Raji (cell line): ENCODE data around the gene OSMR.

Experiments used
- POLR2A ChIP-seq: IDR thresholded peaks from 2 replicates; pipeline ENCODE4 v1.6.1; 2011; ENCODE audit warnings: low read depth, low read length, control low read depth; ENCODE audit not compliant: insufficient read depth

OSMR gene

DNA sequence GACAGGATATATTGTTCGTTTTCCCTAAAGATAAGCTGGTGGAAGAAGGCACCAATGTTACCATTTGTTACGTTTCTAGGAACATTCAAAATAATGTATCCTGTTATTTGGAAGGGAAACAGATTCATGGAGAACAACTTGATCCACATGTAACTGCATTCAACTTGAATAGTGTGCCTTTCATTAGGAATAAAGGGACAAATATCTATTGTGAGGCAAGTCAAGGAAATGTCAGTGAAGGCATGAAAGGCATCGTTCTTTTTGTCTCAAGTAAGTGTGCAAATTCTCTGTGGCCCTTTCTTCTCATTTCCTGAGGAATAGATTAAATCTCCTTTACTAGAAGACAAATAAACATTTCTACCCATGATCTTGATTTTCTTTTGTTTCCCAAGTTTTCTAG, 38.0 kb downstream of the OSMR start:
- TF ChIP-seq POLR2A: no peak

DNA sequence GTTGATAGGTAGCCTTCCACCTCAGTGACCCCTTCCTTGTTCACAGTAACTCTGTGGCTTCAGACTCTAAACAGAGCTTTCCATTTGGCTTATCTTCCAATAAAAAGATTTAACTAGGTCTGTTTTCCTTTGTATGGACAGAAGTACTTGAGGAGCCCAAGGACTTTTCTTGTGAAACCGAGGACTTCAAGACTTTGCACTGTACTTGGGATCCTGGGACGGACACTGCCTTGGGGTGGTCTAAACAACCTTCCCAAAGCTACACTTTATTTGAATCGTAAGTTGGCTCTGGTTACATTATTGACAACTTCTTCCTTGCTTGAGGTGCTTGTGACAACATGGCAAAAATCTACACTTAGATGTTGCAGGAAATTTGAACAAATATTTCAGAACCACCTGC, 39.4 kb downstream of the OSMR start:
- no peak for TF ChIP-seq POLR2A

DNA sequence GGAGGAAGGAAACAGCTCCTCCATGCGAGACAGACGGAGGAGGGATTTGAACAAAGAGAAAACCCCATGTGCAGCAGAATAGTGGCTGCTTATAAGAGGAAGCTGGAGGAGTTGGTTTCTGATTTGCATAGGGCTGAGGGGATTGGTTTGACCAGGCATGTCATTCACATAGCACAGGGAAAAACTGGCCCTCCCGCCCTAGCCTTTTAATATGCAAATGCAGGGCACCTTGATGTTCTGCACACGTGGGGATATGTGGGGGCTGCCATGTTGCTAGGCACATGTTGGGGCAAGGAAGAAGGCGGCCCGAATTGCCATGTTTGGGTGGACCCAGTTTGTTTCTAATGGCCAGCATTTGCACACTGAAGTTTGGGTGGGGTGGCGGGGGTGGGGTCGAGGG, 42.2 kb downstream of the OSMR start:
- TF ChIP-seq POLR2A: no peak

DNA sequence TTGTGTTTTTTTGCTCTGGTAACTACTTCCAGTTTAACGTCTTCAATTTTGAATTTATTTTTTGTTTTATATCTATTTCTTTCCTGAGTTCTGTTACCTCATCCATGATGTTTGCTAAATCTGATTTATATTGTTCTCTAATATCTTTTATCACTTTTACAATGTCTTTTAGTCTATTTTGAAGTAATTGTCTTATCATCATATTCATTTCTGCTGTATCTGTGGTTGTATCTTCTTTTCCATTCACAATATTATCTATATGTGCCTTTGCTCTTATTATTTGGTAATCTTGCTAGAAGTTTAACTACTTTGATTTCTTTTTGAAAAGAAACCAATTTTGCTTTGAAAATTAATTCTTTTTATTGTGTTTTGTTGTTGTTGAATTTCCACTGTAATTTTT, 43.6 kb downstream of the OSMR start:
- no peak for TF ChIP-seq POLR2A

DNA sequence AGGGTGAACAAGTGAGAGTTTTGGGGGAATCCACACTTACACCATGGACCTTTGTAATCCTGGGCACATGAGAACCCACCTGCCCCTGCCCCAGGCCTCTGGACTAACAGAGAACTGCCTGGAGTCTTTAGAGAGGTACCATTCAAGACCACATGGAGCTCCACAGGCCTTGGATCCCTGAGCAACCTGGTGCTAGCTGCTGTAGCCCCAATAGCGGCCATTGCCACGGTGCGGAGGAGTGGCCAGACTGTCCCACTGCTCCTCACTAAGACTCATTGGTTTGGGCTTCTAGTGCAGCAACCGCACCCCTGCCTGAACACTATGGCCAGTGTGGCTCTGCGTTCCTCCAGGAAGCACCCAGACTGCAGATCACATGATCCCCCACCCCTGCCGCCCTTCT, 45.8 kb downstream of the OSMR start:
- no peak for TF ChIP-seq POLR2A

DNA sequence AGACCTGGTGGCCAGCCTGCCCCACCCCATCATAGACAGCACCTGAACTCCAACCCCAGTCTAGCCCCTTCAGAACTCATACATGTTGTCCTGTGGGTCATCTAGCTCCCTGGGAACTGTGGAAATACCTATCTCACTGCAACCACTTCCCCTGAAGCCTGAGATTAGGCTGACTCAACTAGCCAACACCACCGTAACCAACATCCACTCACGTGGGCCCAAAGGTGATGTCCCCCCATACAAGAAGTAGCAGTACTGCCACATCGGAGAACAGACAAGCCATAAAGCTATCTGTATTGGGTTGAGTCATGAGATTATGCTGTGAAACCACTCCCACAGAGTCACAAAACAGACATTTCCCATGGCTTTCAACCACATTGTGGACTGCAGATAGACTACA, 46.6 kb downstream of the OSMR start:
- TF ChIP-seq POLR2A: no peak

DNA sequence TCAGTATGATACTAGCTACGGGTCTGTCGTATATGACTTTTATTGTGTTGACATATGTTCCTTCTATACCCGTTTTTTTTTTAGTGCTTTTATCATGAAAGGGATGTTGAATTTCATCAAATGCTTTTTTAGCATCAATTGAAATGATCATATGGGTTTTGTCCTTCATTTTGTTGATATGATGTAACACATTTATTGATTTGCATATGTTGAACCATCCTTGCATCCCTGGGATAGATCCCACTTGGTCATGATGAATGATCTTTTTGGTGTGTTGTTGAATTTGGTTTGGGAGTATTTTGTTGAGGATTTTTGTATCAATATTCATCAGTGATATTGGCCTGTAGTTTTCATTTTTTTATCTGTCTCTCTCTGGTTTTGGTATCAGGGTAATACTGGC, 50.9 kb downstream of the OSMR start:
- TF ChIP-seq POLR2A: no peak

DNA sequence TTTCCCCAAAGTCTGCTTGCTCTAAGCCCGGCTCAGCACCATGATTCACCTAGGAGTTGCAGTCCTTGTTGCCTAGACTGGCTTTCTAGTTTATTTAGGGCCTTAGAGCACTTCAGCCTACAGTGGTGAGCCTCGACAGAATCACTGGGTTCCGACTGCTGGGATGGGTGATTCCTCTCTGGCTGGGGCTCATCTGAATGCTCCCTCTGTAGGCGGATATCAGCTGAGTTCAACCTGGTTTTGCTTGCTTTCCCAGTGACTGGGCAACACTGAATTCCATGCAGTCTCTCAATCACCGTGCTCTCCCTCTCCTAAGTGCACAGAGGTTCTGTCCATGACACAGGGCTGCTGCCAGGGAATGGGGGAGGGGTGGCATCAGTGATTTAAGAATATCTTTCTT, 54.1 kb downstream of the OSMR start:
- TF ChIP-seq POLR2A: no peak

DNA sequence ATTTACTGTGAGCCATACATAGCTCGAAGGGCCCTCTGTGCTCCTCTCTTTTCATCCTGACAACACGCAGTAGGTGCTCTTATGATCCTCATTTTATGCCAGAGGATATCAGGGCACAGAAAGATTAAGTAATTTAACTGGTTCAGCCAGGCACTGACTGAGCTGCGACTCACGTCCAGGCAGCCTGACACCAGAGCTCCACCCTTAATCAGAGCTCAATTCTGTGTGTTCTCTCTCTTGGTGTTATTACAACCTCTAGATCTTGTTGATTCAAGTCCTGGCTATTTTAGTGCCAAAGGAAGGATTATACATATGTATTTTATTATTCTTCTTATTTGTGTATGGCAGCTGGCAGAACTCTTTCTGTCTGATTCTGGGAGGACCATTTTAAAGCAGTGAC, 59.7 kb downstream of the OSMR start:
- no peak for TF ChIP-seq POLR2A

DNA sequence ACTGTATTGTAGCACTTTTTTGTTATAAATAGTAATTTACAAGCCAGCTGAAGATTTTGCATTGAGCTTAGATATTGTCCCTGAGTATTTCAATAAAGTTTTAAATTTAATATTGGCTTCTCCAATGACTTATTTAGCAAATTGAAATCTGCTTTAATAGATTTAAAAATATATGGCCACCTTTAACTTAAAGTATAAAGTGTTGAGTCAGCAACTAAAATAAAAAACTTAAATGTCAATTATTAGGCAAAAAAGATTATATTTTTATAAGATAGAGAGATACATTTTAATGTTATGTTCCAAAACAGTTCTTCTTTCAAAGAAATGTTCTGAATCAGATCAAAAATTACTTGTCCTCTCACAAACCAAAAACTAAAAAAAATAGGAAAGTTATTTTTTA, 60.7 kb downstream of the OSMR start:
- no peak for TF ChIP-seq POLR2A

DNA sequence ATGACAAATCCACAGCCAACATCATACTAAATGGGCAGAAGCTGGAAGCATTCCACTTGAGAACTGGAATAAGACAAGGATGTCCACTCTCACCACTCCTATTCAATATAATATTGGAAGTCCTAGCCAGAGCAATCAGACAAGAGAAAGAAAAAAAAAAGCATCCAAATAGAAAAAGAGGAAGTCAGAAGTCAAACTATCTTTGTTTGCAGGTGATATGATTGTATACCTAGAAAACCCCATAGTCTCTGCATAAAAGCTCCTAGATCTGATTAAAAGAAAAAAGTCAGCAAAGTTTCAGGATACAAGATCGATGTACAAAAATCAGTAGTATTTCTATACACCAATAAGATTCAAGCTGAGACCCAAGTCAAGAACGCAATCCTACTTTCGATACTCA, 66.1 kb downstream of the OSMR start:
- TF ChIP-seq POLR2A: no peak

DNA sequence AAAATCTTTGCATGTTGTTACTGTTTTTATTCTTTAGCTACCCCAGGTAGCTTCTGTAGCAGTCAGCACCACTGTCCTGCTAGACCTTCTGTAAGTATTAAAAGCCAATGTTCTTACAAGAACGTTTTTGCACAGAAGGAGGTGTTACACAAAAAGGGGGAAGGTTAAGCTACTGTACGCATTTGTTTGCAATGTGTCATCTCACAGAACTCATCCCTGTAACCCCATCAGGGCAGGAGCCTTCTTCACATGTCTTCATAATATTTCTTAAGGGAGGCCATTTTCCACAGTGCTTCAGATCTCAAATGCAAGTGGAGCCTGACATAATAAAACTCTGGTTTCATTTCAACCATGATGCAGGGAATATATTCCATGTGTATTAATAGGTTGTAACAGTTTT, 67.9 kb downstream of the OSMR start:
- no peak for TF ChIP-seq POLR2A

DNA sequence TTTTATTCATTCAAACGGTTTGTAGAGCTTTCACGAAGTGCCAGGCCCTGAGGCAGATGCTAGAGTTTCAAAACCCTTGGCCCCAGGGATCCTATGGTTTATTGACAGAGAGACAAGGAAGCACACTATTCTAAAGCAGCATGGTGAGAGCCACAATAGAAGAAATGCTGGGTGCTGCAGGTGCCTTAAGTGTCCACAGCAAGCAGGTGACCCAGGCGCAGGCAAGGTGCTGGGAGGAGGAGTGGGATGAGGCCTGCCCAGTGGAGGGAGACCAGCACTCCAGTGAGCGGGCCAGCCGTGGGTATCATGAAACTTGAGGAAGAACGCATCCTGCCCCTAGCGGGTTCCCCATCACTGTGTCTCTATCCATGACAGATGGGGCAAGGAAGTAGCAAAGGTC, 71.0 kb downstream of the OSMR start:
- TF ChIP-seq POLR2A: no peak

DNA sequence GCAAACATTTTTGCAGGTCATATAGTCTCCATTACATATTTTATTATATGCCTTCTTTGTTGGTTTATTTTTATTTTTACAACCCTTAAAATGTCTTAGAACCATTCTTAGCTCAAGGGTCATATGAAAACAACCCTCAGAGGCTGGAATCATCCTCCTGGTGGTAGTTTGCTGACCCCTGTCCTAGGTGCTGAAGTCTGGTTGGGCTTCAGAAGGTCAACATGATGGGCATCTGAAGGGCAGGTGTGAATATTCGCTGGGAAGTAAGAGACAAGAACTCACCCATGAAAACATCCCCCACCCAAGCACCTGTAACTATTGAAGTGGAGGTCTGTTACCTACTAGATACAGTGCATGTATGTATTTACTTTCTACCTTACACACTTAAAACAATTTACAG, 75.4 kb downstream of the OSMR start:
- no peak for TF ChIP-seq POLR2A

DNA sequence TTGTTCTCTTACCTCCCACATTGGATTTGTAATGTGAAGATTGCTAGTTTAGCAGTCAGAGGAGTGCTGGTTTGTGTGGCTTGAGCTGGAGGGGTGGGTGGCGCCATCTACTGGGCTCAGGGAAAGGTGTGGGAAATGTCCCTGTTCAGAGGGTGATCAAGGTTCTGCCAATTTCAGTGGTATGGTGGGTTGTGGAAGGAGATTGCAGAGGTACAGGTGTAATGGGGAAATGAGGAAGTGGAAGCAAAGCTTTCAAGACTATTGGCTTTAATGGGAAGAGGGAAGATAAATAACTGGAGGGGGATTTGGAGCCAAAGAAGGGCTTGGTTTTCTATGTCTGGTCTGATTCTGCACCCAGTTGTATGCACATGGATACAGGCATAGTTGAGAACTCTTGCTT, 76.4 kb downstream of the OSMR start:
- no peak for TF ChIP-seq POLR2A

DNA sequence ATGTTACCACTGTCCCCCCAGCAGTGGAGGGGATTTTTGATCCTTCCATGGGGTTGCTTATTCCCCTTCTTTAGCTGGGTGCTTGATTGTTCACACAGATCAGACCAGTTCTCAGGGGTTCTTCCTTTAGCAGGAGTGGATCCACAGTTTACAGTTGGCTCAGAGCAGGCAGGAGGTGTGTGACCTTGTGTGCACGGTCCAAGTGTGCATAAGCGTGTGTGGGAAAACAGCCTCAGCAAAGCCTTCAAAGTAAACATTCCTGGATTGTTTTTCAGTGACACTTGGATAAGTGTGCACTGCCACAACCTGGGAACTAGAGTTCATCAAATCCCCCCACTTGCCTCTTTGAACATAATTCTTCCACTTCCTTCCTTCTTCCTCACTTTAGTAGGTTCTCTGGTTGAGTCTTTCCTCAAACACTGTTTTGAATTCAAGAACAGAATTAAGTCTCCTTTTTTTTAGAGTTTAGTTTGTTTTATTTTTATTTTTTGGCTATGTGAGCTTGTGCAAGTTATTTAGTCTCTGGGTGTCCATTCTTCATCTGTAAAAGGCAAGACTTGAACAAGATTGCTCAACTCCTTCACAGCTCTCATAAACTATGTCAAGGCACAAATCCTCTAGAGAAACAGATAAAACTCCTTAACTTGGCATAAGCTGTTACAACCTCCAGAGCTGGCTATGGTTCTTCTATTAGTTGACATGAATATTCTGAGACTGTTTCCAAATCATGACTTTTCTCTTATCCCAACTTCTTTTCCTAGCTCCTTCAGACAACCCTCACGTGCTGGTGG, 78.0 kb downstream of the OSMR start:
- no peak for TF ChIP-seq POLR2A
